HG02642 (cell line): ENCODE measurements around the gene CR2.
"Not testable (repeated sequence)": the region's sequence is repeated elsewhere in the genome, so short reads cannot be mapped to it uniquely, and the experiment has no call there.

ENCODE experiments used
- ATAC-seq: cut with Tn5 transposase; IDR thresholded peaks from one replicate; pipeline ENCODE4 v1.9.1; 2021; ENCODE audit warnings: mild to moderate bottlenecking; ENCODE audit not compliant: unreplicated experiment, poor library complexity

Gene CR2

GRCh38 chr1:207501071-207501470 is 46.9 kb downstream of the CR2 start:
- ATAC-seq, result no peak

- ATAC-seq, result no peak
Measured at GRCh38 chr1:207502726-207503125, 48.6 kb downstream of the CR2 start.

GRCh38 chr1:207503950-207504349 is 49.8 kb downstream of the CR2 start:
- ATAC-seq, result no peak

- no peak for ATAC-seq
Measured at GRCh38 chr1:207504438-207504837, 50.3 kb downstream of the CR2 start.

GRCh38 chr1:207510444-207510843 is 56.3 kb downstream of the CR2 start:
- ATAC-seq, result no peak

GRCh38 chr1:207514890-207515289 is 60.8 kb downstream of the CR2 start:
- no peak for ATAC-seq

- ATAC-seq, result no peak
Measured at GRCh38 chr1:207516729-207517128, 62.6 kb downstream of the CR2 start.

- ATAC-seq, result no peak
Measured at GRCh38 chr1:207518608-207519236, 64.6 kb downstream of the CR2 start.

GRCh38 chr1:207519505-207520399 is 65.6 kb downstream of the CR2 start:
- no peak for ATAC-seq

- not testable (repeated sequence) for ATAC-seq
Measured at GRCh38 chr1:207520400-207521345, 66.5 kb downstream of the CR2 start.

GRCh38 chr1:207525239-207525638 is 71.1 kb downstream of the CR2 start:
- not testable (repeated sequence) for ATAC-seq

- ATAC-seq, result not testable (repeated sequence)
Measured at GRCh38 chr1:207528401-207528800, 74.3 kb downstream of the CR2 start.

GRCh38 chr1:207536263-207536662 is 82.1 kb downstream of the CR2 start:
- not testable (repeated sequence) for ATAC-seq
